LNCaP clone FGC (cell line): ENCODE measurements around the gene KIF1A.
"Not testable (repeated sequence)": the region's sequence is repeated elsewhere in the genome, so short reads cannot be mapped to it uniquely, and the experiment has no call there.

Source experiments
- DNase-seq: peaks from one replicate; pipeline ENCODE4 v3.0.0-alpha.2; 2011; ENCODE audit warnings: low read depth
- H3K4me3 ChIP-seq: 2 replicates; pipeline ENCODE4 v1.5.1; 2011; ENCODE audit warnings: mild to moderate bottlenecking, low read depth, low read length, control low read depth
- CTCF ChIP-seq: IDR thresholded peaks from 2 replicates; pipeline ENCODE4 v1.5.1; 2012; ENCODE audit warnings: mild to moderate bottlenecking; ENCODE audit not compliant: control insufficient read depth, insufficient read depth; ENCODE audit errors: extremely low read depth

Gene KIF1A

GRCh38 chr2:240703417-240704341, 116.3 kb downstream of the KIF1A start:
- no peak for TF ChIP-seq CTCF
- no peak overlapping the region for H3K4me3 ChIP-seq
- DNase-seq, result no peak

GRCh38 chr2:240702640-240703011, 117.4 kb downstream of the KIF1A start:
- DNase-seq, result no peak
- no peak overlapping the region for H3K4me3 ChIP-seq
- TF ChIP-seq CTCF, result no peak

- DNase-seq, result no peak
- H3K4me3 ChIP-seq, result no peak overlapping the region
- TF ChIP-seq CTCF, result no peak
Measured at GRCh38 chr2:240701736-240702639, 118.0 kb downstream of the KIF1A start.

GRCh38 chr2:240701091-240701735, 118.8 kb downstream of the KIF1A start:
- DNase-seq, result no peak
- no peak for TF ChIP-seq CTCF
- H3K4me3 ChIP-seq, result no peak overlapping the region

- DNase-seq, H3K4me3 ChIP-seq: not testable (repeated sequence)
Measured at GRCh38 chr2:240700616-240701015, 119.4 kb downstream of the KIF1A start.

GRCh38 chr2:240699835-240700234, 120.2 kb downstream of the KIF1A start:
- not testable (repeated sequence) for DNase-seq, H3K4me3 ChIP-seq

- not testable (repeated sequence) for H3K4me3 ChIP-seq, DNase-seq
Measured at GRCh38 chr2:240698852-240699561, 121.0 kb downstream of the KIF1A start.

- DNase-seq, H3K4me3 ChIP-seq: not testable (repeated sequence)
Measured at GRCh38 chr2:240696469-240696868, 123.5 kb downstream of the KIF1A start.

- DNase-seq, H3K4me3 ChIP-seq: not testable (repeated sequence)
Measured at GRCh38 chr2:240695593-240695992, 124.4 kb downstream of the KIF1A start.

GRCh38 chr2:240694304-240694703, 125.7 kb downstream of the KIF1A start:
- not testable (repeated sequence) for DNase-seq, H3K4me3 ChIP-seq

- H3K4me3 ChIP-seq, DNase-seq: not testable (repeated sequence)
Measured at GRCh38 chr2:240692583-240693561, 127.1 kb downstream of the KIF1A start.
